ENCODE measurements around the gene FSTL4.

The FSTL4 gene

DNA sequence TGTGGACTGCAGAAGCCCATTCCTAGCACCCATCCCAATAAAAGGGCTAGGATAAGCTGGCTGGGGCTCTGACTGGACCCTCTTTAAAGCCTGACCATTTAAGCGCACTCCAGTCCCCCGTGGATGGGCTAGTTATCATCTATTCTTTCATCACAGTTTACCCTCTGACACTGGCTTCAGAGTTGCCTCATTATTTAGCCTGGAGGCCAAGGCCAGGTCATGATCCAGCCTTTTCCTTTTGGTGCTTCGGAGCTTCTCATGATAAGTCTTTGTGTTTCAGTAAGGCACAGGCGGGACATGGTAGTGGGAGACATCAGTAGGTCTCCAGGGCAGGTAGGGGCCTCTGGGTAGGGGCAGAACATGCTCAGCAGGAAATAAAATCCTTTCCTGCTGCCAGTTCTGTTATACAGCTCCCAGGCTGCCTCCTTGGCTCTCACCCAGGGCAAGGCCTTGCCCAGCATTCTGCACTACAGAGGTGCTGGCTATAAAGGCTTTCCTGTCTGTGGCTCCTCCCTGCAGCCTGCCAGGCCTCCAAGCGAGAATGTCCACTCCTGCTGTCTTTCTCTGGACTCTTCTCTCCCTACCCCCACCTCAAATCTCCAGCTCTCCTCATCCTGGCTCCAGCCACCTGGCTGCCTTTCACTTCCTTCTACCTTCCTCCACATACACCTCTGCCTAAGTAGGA lies 128.8 kb downstream of the FSTL4 start:
- no peak for DNase-seq (ENCODE audit: low read depth in 3 of 3, low spot score in 1 of 3)

DNA sequence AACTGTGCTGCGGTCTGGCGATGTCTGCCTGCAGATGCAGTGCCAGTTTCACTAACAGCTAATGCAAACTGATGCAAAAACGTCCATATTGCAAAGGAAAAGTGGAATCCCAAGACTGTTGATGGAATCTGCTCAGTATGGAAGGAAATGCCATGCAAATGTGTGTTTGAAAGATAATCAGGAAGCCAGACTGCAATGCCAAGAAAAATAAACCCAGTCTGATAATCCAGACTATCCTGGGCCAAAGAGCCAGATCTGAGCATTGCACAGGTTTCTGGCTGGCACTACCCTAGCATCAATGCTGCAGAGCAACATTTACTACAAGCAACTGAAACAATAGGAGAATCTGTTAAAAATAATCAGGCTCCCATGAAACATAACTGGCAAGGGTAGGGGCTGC lies 130.3 kb downstream of the FSTL4 start:
- no peak for DNase-seq (ENCODE audit: low read depth in 3 of 3, low spot score in 1 of 3)

DNA sequence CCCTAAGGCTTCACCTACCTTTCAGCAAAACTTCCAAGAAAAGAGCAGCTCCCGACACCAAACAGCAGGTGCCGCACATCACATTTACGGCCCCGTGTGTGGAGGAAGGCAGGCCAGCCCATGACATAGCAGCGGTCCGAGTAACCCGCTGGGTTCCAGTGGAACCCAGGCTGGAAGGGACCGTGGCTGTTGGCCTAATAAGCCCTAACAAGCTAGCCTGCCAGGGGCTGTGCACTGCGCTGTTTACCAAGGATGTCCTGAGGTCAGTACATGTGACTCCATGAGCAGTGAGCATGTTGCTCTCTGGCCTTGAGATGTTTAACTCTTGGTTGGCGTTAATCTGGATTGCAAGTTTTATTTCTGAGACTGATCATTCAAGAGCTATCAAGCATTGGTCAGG lies 131.5 kb downstream of the FSTL4 start:
- no peak for DNase-seq (ENCODE audit: low read depth in 3 of 3, low spot score in 1 of 3)

DNA sequence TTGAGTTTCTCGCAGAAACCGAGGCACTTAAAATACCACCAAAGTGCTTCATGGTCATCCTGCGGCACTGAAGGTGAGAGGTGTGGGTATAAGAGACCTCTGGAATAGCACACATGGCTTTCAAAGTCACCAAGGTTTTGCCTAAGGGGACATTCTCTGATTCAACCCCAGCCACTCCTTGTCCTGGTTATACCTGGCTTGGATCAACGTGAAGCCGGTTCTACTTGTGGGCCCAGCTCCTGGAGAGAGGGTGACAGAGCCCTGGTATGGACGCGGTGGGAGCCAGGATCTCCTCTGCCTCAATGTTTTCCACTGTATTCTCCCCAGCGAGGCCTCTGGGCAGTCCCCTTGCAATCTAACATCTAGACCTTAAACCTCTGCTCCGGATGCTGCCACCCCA lies 132.0 kb downstream of the FSTL4 start:
- no peak for DNase-seq (ENCODE audit: low read depth in 3 of 3, low spot score in 1 of 3)

DNA sequence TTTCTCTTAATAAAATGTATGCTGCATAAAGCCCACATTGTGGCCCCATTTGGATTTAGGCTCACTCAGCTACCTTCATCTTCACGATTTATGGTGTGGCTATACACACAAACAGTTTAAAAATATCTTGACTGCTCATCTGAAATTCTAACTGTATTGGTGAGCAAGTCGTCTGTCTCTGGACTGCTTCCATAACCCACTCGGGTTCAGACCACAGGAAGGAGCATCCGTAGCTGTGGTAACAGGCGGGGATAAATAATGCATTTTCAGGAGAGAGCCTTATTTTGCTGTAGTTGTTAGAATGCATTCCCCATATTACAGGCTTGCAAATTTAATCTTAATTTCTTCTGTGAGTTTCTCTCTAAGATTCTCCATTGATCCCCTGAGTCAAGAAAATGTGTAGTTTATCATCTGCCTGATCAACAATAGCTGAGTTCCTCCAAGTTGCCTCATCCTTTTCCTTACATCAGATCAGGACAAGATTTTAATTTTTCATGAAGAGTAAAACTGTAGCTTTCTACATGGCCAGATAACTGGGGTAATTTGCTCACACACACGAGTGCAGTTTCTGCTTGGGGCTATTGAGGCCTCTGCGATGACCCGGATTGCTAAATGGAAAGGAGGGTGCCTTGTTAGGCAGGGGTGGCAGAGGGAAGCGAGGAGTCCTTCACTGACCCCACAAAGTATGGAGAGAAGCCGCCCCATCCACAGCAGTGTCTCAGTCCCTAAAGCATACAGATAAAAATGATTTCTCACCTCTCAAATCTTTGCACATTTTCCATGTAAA lies 133.9 kb downstream of the FSTL4 start:
- DNase-seq (ENCODE audit: low read depth in 3 of 3, low spot score in 1 of 3): no peak

DNA sequence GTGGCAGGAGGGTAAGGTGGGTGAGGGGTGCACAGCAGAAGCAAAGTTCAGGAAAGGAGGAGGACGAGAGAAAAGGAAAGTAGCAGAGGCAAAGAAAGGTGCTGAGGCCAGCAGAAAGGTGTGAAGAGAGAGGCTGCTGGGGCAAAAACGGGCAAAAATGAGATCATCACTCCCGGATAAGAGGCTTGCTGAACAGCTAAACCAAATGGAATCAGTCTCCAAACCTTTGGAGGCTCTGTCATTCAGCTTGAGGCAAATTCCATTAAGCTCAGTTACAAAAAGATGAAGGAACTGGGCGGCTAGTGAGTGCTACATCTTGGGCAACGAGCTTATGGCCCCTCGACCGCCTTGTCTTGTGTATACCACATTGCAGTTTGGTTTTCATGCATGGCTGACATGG lies 136.4 kb downstream of the FSTL4 start:
- no peak for DNase-seq (ENCODE audit: low read depth in 3 of 3, low spot score in 1 of 3)

DNA sequence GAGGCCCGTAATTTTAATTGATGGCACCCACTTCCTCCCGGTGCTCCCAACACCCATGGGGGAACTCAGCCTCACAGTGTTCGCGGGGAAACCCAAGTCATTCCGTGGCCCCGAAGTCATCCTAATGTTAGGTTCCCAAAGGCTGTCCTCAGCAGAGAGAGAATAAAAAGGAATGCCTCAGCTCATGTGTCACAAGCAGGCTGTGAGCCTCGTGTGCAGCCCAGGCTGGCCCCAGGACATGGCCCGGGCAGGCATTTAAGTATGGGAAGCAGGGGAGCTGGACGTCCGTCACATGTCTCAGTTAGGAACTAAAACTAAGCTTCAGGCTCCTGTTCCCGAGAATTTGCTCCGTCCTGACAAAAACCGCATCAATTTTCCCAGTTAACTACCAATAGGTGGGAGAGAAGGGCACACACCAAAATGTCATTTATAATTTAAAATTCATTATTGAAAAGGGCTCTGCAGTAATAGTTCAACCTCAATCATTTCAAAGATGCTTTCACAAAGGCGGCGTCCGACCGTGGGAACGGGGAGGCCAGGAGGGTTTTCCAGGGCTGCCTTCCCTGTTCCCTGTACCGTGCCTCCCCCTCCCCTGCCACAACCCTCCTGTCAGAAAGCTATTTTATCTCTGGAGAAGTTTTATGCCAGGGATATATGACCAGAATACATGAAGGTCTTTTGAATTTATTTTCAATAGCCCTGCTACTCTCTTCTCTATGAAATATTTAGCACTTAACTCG lies 137.3 kb downstream of the FSTL4 start:
- no peak for DNase-seq (ENCODE audit: low read depth in 3 of 3, low spot score in 1 of 3)

DNA sequence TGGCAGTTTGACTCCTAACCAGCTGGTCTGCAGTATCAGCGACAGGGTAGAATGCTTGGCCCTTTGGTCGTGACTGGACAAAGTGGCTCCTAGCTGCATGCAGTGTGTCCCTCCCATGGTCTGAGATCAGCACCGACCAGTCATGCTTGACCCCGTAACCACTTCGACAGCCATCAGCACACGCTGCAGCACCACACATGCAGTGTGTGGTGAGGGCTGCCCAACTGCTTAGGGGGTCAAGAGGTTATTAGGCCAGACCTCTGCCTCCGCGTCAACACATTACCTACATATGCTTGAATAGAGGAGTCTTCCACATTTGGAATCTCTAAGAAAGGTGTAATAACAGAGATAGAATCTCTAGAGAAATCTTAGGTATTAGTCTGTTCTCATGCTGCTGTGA lies 139.1 kb downstream of the FSTL4 start:
- DNase-seq (ENCODE audit: low read depth in 3 of 3, low spot score in 1 of 3): no peak

DNA sequence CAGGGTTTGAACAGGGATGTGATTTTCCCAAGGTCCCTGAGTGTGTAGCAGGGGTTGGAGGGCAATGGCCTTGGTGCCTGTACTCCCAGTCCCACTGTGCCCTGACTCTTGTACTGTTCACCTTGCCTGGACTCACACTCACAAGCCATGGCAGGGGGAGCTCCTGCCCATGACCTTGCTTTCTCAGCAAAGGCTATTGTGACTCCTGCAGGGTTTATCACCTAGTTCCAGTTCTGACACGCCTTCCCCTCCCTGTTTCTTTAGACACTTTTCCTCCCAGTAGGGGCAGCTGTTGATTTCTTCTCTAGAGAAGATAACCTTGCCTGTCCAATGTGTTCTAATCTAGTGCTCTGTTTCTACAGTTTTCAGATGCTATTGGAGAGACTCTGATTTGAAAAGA lies 139.5 kb downstream of the FSTL4 start:
- DNase-seq (ENCODE audit: low read depth in 3 of 3, low spot score in 1 of 3): no peak

DNA sequence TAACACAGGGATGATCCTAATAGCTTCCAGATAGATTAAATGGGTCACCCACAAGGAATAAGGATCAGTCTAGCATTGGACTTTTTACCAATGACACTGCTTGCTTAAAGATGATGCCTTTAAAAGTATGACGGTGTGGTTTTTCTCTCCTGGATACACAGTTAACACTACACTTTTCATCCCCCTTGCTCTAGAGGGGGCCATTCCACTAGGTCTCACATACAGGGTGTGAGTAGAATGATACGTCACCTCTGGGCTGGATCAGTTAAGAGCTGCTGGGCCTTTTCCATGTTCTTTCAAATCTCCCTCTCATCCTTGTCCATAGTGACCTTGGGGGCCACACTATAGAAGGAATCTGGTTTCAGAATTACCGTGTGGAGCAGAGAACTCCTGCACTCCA lies 140.6 kb downstream of the FSTL4 start:
- no peak for DNase-seq (ENCODE audit: low read depth in 3 of 3, low spot score in 1 of 3)

DNA sequence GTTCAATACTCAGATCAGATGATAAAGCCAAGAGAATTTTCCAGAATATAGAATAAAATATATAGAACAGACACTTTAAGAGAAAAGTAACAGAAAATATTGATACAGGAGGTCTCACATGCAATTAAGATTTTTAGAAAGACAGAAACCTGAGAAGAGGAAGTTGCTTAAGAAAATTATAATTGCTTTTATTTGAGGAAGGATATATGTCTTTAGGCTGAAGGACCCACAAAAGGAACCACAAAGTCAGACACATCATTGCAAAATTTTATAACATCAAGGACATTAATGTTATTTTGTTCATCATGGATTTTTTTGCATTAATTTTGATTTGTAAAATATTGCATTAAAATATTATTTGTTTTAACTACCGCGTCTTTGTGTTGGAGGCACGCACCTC lies 141.5 kb downstream of the FSTL4 start:
- no peak for DNase-seq (ENCODE audit: low read depth in 3 of 3, low spot score in 1 of 3)

DNA sequence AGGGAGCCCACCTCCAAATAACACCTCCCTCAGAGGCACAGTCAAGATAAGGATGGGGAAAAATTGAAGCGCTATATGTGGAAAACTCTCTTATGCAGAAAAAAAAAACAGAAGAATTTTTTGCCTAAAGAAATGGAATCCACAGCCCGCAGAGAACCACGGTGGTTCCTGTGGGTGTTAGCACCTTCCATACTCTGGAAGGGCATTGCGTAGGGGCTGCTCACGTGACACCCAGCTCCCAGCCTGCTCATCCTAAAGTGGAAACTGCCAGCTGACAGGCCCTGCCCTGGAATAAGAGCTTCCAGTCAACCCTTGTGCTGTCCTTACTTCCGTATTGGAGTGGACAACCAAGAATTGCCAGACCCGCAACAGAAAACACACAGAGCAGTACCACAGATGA lies 142.5 kb downstream of the FSTL4 start:
- DNase-seq (ENCODE audit: low read depth in 3 of 3, low spot score in 1 of 3): no peak

DNA sequence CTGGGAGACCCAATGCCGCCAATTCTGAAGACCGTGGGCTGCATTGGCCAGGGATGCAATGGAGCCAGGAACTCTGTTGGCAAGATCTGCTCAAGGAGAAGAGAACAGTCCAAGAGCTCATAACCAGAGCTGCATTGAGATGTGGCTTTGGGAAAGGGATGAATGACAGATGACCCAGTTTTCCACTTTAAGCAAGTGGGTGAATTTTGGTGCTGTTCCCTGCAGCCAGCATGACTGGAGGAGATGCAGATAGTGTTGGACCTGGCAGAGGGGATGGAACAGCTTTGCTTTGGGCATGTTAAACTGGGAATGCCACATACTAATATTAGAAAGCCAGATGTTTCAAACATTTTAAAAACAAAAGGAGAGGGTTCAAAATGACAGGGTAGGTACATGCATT lies 143.1 kb downstream of the FSTL4 start:
- DNase-seq (ENCODE audit: low read depth in 3 of 3, low spot score in 1 of 3): no peak

DNA sequence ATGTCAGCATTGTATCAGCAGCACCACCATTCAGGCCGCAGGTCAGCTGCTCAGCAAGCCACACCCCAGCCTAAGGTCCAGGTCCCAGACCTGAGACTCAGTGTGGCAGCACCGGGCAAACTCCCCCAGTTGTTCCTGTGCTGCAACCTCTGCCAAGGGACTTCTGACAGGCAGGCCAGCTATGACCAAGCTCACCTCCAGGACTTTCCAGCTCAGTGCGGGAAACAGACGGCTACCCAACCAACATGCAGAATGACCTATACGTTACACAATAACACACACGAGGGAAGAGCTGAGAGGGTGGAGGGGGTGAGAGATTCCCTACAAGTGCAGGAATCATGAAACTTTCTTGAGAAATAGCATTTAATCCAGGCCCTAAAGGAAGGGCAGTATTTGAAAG lies 143.7 kb downstream of the FSTL4 start:
- no peak for DNase-seq (ENCODE audit: low read depth in 3 of 3, low spot score in 1 of 3)

DNA sequence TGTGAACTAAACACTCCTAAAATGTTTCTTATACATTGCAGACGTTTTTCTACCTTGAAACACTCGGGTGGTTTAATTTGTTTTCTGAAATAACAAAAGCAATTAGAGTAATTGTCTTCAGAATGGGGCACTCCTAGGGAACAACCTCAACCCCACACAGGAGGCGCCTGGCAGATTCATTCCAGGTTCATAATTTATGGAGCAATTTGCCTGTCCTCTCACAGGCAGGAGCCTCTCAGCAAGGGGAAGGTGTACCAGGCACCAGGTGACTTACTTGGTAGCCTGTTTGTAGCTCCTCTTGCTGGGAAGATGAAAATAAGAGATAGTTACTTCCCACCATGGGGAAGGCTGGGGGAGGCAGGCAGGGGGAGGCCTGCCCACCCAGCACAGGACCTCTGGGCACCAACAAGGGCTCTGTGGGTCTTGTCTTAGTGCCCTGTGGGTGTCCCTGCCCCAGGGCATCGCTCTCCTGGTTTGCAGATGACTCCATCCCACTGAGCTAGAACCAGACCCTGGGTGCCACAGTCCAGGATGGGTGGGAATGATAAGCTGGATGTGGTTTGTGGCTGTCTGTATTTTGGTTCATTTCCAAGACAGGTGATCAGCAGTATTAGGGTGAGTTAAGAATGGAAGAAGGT lies 144.4 kb downstream of the FSTL4 start:
- DNase-seq (ENCODE audit: low read depth in 3 of 3, low spot score in 1 of 3): no peak

DNA sequence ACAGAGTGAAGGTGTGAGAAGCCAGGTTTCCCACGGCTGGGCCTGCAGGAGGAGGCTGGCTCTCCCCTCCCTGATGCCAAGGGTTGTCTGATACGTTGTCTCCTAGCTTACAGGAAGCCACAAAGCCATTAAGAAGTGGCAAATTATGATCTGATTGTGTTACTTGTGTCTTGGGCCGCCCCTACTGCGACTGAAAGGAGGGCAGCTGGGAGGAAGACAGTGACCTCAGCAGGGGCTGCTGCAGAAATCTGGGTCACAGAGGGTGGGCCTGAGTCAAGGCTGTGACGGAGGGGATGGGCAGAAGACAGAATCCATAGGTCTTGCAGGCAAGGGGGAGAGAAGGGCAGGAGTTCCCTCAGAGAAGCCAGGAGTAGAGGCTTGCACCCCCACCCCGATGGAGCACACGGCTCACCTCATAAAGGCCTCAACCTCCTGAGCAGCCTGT lies 145.0 kb downstream of the FSTL4 start:
- no peak for DNase-seq (ENCODE audit: low read depth in 3 of 3, low spot score in 1 of 3)

DNA sequence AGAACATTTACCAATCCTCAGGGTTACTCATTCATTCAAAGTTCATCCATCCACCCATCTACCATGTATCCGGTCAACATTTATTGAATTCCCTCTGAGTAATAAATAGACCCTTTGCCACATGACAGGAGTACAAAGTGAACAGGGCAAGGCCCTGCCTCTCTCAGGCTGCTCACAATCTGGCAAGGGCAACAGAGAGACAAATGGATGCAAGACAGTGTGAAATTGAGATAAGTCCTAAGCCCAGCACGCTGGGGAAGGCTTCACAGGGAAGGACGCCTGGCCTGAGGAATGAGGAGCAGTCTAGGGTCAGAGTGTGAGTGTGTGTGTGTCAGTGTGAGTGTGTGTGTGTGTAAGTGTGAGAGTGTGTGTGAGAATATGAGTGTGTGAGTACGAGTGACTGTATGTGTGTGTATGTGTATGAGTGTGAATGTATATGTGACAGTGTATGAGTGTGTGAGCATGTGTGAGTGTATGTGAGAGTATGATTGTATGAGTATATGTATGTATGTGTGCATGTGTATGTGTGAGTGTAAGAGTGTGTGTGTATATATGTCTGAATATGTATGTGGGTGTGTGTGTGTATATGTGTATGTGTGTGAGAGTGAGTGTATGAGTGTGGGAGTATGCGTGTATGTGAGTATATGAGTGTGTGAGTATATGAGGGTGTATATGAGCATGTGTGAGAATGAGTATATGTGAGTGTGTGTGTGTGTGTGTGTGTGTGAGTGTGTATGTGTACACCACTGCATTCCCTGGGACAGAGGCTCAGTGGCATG lies 145.6 kb downstream of the FSTL4 start:
- DNase-seq (ENCODE audit: low read depth in 3 of 3, low spot score in 1 of 3): no peak

DNA sequence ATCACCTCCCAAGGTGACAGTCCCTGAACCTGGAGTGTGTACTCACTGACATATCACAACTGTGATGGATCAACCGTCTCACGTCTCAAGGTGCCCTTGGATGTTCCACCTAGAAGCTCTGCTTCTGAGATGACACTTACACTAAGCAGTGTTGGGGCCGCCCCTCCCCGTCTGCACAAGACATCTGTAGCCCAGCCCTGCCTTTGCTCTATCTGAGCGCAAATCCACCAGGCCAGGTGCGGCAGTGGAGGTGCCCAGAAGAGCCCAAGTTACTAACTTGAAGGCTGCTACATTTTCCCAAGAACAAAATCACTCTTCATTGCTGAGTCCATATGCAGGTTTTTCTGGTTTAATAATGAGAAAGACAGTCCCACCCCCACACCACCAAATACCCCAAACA lies 148.3 kb downstream of the FSTL4 start:
- no peak for DNase-seq (ENCODE audit: low read depth in 3 of 3, low spot score in 1 of 3)

DNA sequence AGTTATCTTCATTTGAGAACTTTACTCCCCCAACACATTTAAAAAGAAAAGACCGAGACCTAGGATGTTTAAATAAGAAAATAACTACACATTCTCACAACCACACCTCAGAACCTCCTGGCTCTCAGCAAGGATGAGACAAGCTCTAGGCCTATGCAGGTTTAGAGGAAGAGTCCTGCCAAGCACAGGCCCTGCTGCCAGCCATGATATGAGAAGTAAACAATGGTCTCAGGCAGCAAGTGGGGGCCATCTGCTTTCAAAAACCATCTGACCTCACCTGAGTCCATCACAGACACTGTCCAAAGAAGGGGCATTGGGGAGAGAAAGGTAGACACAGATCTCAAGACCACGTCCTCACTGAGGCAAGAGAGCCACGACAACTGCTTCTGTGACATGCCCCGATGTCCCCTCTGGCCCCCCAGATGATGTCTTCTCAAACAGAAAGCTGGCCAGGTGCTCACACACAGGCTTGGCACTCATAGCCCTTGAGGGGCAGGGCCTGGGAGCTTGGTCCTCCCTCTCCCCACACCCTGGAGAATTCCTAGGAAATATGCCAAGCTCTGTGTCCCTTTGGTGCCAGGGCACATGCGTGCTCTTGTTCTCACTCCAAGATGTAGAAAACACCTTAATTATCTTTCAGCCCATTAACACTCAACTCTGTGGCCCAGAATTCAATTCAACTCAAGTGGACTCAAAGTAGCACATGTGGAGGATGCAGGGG lies 150.4 kb downstream of the FSTL4 start:
- no peak for DNase-seq (ENCODE audit: low read depth in 3 of 3, low spot score in 1 of 3)

DNA sequence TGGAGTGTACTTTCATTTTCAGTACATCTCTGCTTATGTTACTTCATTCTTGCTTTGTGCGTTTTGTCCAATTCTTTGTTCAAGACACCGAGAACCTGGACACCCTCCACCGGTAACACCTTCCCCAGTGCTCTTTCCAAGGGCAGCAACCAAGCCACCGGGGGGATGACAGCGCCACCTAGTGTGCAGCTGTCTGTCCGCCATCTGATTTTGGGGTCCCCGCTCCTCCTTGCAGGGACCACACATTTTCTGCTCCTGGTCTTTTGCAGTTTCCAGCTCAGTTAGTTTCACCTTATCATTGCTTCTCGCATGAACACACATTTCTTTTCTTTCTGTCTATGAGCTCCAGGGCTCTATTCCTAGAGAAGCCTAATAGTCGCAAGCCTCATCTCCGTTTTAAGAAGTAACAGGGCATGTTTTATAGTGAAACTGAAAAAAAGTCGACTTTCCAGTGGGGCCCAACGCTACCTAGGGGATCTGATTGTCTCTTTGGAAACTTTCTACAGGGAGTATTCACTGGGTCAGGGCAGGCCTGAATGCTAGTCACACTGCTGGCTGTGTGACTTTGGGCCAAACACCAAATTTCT lies 152.1 kb downstream of the FSTL4 start:
- peak in 1 of 3 donors; percentile 26 for DNase-seq (ENCODE audit: low read depth in 3 of 3, low spot score in 1 of 3)
